C4-2B (cell line): ENCODE results near the gene SLC43A2.

Experiments
- ZFX ChIP-seq: fragments of 450-650 bp; IDR thresholded peaks from 2 replicates; pipeline ENCODE4 v1.6.1; 2017
- TF ChIP-seq, protein P1 (sequence below): fragments of 450-650 bp; conservative IDR thresholded peaks from 2 replicates; pipeline ENCODE4 v1.5.1; 2017; ENCODE audit warnings: mild to moderate bottlenecking

DNA sequence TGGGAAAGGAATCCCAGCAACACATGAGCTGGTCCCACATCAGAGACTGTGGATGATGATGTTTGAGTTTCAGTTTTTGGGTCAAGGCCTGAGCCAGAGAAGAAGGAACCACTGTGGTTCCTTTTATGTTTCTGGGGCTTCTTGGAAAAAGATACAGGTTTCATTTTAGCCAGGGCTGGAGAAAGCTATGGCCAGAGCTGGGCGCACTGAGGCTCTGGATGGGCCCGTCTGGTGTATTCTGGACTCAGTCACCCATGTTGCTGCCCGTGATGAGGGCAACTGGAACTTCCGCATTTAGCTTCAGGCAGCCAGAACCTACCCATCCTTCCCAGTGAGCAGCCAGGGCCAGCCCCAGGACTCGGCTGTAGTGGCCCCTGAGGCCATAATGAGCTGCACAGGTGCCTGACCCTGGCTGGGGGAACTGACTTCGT, 51.0 kb downstream of the SLC43A2 start:
- TF ChIP-seq, protein P1, sequence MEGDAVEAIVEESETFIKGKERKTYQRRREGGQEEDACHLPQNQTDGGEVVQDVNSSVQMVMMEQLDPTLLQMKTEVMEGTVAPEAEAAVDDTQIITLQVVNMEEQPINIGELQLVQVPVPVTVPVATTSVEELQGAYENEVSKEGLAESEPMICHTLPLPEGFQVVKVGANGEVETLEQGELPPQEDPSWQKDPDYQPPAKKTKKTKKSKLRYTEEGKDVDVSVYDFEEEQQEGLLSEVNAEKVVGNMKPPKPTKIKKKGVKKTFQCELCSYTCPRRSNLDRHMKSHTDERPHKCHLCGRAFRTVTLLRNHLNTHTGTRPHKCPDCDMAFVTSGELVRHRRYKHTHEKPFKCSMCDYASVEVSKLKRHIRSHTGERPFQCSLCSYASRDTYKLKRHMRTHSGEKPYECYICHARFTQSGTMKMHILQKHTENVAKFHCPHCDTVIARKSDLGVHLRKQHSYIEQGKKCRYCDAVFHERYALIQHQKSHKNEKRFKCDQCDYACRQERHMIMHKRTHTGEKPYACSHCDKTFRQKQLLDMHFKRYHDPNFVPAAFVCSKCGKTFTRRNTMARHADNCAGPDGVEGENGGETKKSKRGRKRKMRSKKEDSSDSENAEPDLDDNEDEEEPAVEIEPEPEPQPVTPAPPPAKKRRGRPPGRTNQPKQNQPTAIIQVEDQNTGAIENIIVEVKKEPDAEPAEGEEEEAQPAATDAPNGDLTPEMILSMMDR: no peak
- TF ChIP-seq ZFX: no peak
